ENCODE measurements around the gene ASCC3. TPM values are rescaled to one million over a fixed set of nuclear protein-coding genes. Genes with fewer than 3 reads are reported as not detected.

ASCC3 gene
- total and polyA plus RNA-seq, 12 donors = 3.1 to 46.2 (median 32.4) TPM

DNA sequence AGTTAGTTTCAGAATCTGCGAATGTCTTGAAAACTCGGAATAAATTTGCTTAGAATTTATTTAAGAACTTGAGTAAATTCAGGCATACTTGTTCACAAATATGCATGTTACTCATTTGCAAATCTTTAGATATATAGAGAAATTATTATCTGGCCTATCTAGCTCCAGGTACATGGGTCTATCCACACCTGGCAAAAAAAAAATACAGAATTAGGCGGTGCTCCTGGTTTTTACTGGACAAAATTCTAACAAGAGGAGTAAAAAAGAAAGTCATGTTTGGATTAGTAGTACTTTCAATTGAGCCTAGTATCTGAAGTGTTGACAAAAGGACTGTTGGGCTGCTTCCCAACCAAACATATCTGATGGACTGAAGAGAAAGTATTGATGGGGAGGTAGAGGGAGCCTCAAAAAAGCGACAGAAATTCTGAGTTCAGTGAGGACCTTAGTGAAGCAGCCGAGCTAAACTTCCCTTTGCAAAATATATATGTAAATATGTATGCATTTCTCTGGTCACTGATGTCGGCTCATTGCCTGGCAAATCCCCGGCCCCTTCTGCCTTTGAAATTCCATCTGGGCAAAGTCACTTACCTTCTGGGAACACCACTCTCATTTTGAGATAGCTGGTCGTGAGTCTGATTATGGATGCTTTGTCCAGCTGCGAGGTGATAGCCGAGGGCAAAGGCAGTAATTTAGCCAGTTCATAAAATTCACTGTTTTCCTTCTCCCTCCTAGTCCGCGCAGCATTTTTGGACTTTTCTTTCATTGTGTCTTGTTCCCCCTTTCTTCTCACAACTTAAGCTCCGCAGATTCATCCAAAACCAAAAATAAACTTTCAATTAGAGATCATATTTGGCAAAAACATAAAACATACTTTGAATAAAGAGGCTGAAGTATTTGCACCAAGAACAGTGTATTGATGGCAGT is 418.2 kb downstream of the ASCC3 start:
- no peak for DNase-seq
- no peaks in the 10 kb centered on the region for H3K36me3 ChIP-seq (replicated peaks in 1 of 2)
- intact Hi-C loops (cut with DNase I) = no loop called here
- H3K4me1 ChIP-seq (replicated peaks in 1 of 2) = peaks cover 0 to 12% of the 10 kb centered on the region in 2 donors
- peaks cover 100% of the 10 kb centered on the region for H3K27me3 ChIP-seq
- TF ChIP-seq POLR2A (IDR thresholded peaks at IDR 0.05) (no peak), CTCF (IDR thresholded peaks at IDR 0.05) (no peak)
- no peak overlapping the region for H3K4me3 ChIP-seq
- WGBS, 4 donors = 9 to 16% (median 14%) methylated on average over 13 of the region's 13 CpGs
- H3K27ac ChIP-seq = no peak overlapping the region
- no peaks in the 10 kb centered on the region for H3K9me3 ChIP-seq (replicated peaks in 1 of 3)

GRCh38 chr6:100461917-100462705 is 419.0 kb downstream of the ASCC3 start:
- H3K27ac ChIP-seq = no peak overlapping the region
- no peak overlapping the region for H3K4me3 ChIP-seq
- DNase-seq = no peak
- 10 to 20% (median 15%) methylated on average over 3 of the region's 3 CpGs for WGBS, 4 donors
- intact Hi-C loops (cut with DNase I) = no loop called here
- no peaks in the 10 kb centered on the region for H3K36me3 ChIP-seq (replicated peaks in 1 of 2)
- H3K9me3 ChIP-seq (replicated peaks in 1 of 3) = no peaks in the 10 kb centered on the region
- peaks cover 100% of the 10 kb centered on the region for H3K27me3 ChIP-seq
- TF ChIP-seq CTCF (IDR thresholded peaks at IDR 0.05) (no peak), POLR2A (IDR thresholded peaks at IDR 0.05) (no peak)
- peaks cover 0 to 12% of the 10 kb centered on the region in 2 donors for H3K4me1 ChIP-seq (replicated peaks in 1 of 2)

DNA sequence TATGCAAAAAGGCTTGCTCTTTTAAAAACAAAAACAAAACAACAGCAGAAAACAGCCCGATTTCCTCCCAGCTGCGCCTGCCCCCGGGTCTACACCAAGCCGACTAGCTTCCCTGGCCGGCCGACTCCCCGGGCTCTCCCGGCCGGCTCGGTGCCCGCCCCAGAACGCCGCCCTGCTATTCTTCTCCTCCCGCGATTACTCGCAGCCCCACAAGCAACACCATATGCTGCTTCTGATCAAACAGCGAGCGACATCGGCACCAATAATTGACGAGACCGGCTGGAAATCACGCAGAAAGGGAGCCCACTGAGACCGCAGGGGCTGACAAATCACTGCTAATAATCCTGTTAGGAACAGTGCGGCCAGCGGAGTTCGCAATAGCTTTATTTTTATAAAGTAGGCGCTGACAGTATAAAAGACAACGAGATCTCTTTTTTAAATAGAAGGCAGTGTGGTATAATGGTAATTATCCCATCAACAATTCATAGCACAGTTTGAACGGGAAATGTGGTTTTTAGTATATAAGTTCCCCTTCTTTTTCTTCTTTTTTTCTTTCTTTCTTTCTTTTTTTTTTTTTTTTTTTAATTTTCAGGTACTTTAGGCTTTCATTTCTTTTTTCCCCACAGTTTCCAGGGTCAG is 419.7 kb downstream of the ASCC3 start:
- no peak for DNase-seq
- H3K4me1 ChIP-seq (replicated peaks in 1 of 2) = peaks cover 0 to 12% of the 10 kb centered on the region in 2 donors
- no peak overlapping the region for H3K27ac ChIP-seq
- 12 to 18% (median 13%) methylated on average over 25 to 29 of the region's 29 CpGs for WGBS, 4 donors
- intact Hi-C loops (cut with DNase I) = no loop called here
- no peaks in the 10 kb centered on the region for H3K36me3 ChIP-seq (replicated peaks in 1 of 2)
- H3K9me3 ChIP-seq (replicated peaks in 1 of 3) = no peaks in the 10 kb centered on the region
- TF ChIP-seq POLR2A (IDR thresholded peaks at IDR 0.05) = no peak
- no peak for TF ChIP-seq CTCF (IDR thresholded peaks at IDR 0.05)
- H3K4me3 ChIP-seq = no peak overlapping the region
- H3K27me3 ChIP-seq = peaks cover 100% of the 10 kb centered on the region

All from adrenal gland (tissue), 12 donors.